ENCODE measurements around the gene SLC39A3. TPM values are rescaled to one million over a fixed set of nuclear protein-coding genes. Genes with fewer than 3 reads are reported as not detected.

The SLC39A3 gene
- total RNA-seq, 1 donor from 2014 or later, result 22.6 TPM

- DNase-seq, result no peak
- H3K36me3 ChIP-seq, result peaks cover 18% of the 10 kb centered on the region
- peaks cover 18% of the 10 kb centered on the region for H3K4me1 ChIP-seq
- H3K27me3 ChIP-seq (ENCODE audit: low read depth), result peaks cover 7% of the 10 kb centered on the region
- H3K9me3 ChIP-seq (replicated peaks), result peaks cover 6% of the 10 kb centered on the region
- intact Hi-C loops (cut with micrococcal nuclease), result no loop called here
- no peak for TF ChIP-seq CTCF (IDR thresholded peaks at IDR 0.05; ENCODE audit: borderline replicate concordance)
- no peak overlapping the region for H3K27ac ChIP-seq (replicated peaks)
- H3K4me3 ChIP-seq, result peak overlapping the region; percentile 98
These were observed 468 bp upstream of the SLC39A3 start for GRCh38 chr19:2740314-2740656.

GRCh38 chr19:2736550-2737190 is 3.1 kb downstream of the SLC39A3 start:
- H3K27me3 ChIP-seq (ENCODE audit: low read depth), result peaks cover 7% of the 10 kb centered on the region
- no peak for TF ChIP-seq CTCF (IDR thresholded peaks at IDR 0.05; ENCODE audit: borderline replicate concordance)
- intact Hi-C loops (cut with micrococcal nuclease), result no loop called here
- no peak overlapping the region for H3K27ac ChIP-seq (replicated peaks)
- peaks cover 6% of the 10 kb centered on the region for H3K9me3 ChIP-seq (replicated peaks)
- DNase-seq, result no peak
- no peak overlapping the region for H3K4me3 ChIP-seq
- peaks cover 42% of the 10 kb centered on the region for H3K36me3 ChIP-seq
- H3K4me1 ChIP-seq, result peaks cover 18% of the 10 kb centered on the region

GRCh38 chr19:2735374-2735773 is 4.4 kb downstream of the SLC39A3 start:
- H3K4me3 ChIP-seq, result no peak overlapping the region
- H3K27me3 ChIP-seq (ENCODE audit: low read depth), result no peaks in the 10 kb centered on the region
- peaks cover 18% of the 10 kb centered on the region for H3K4me1 ChIP-seq
- TF ChIP-seq CTCF (IDR thresholded peaks at IDR 0.05; ENCODE audit: borderline replicate concordance), result no peak
- no peak for DNase-seq
- peaks cover 43% of the 10 kb centered on the region for H3K36me3 ChIP-seq
- no peak overlapping the region for H3K27ac ChIP-seq (replicated peaks)
- peaks cover 6% of the 10 kb centered on the region for H3K9me3 ChIP-seq (replicated peaks)
- intact Hi-C loops (cut with micrococcal nuclease), result no loop called here

- no peaks in the 10 kb centered on the region for H3K27me3 ChIP-seq (ENCODE audit: low read depth)
- H3K9me3 ChIP-seq (replicated peaks), result peaks cover 6% of the 10 kb centered on the region
- no peak for DNase-seq
- intact Hi-C loops (cut with micrococcal nuclease), result no loop called here
- H3K36me3 ChIP-seq, result peaks cover 43% of the 10 kb centered on the region
- no peak overlapping the region for H3K27ac ChIP-seq (replicated peaks)
- no peak for TF ChIP-seq CTCF (IDR thresholded peaks at IDR 0.05; ENCODE audit: borderline replicate concordance)
- no peak overlapping the region for H3K4me3 ChIP-seq
- H3K4me1 ChIP-seq, result peaks cover 16% of the 10 kb centered on the region
These were observed 5.1 kb downstream of the SLC39A3 start for GRCh38 chr19:2734589-2735288.

GRCh38 chr19:2733930-2734588 is 5.8 kb downstream of the SLC39A3 start:
- Histone ChIP-seq H3K27me3 (ENCODE audit: low read depth) (no peaks in the 10 kb centered on the region), H3K9me3 (replicated peaks) (peaks cover 6% of the 10 kb centered on the region), H3K36me3 (peaks cover 43% of the 10 kb centered on the region), H3K4me3 (no peak overlapping the region), H3K4me1 (peaks cover 10% of the 10 kb centered on the region), H3K27ac (replicated peaks) (no peak overlapping the region)
- no peak for TF ChIP-seq CTCF (IDR thresholded peaks at IDR 0.05; ENCODE audit: borderline replicate concordance)
- intact Hi-C loops (cut with micrococcal nuclease), result no loop called here
- no peak for DNase-seq
